Tibial nerve (tissue), 4 donors: ENCODE measurements around the gene LMF1. TPM values are rescaled to one million over a fixed set of nuclear protein-coding genes. Genes with fewer than 3 reads are reported as not detected.

Experiments used
- DNase-seq, 2 donors: peaks; one replicate each; pipeline ENCODE4 v3.0.0-alpha.2; 2019; ENCODE audit warnings: low spot score in 2 of 2
- H3K27ac ChIP-seq, 4 donors: fragments of 200-600 bp; sonication (generic) in 3 of 4; one replicate each; pipeline ENCODE4 v1.5.1; 2017 to 2019; ENCODE audit warnings: mild to moderate bottlenecking in 1 of 4
- H3K27me3 ChIP-seq, 2 donors: fragments of 200-600 bp; sonication (generic) in 1 of 2; one replicate each; pipeline versions ENCODE4 v1.5.1 to v1.6.0; 2017 to 2019
- H3K36me3 ChIP-seq, 3 donors: fragments of 200-600 bp; sonication (generic); one replicate each; pipeline ENCODE4 v1.5.1; 2018 to 2019
- H3K4me1 ChIP-seq, 4 donors: fragments of 200-600 bp; sonication (generic) in 3 of 4; one replicate each; pipeline ENCODE4 v1.5.1; 2017 to 2019
- H3K4me3 ChIP-seq, 4 donors: fragments of 200-600 bp; sonication (generic) in 3 of 4; one replicate each; pipeline ENCODE4 v1.5.1; 2017 to 2019; ENCODE audit warnings: mild to moderate bottlenecking in 1 of 4, moderate library complexity in 1 of 4
- H3K9me3 ChIP-seq, 4 donors: fragments of 200-600 bp; sonication (generic) in 3 of 4; one replicate each; pipeline ENCODE4 v1.5.1; 2017 to 2019
- EP300 ChIP-seq, 2 donors: sonication (generic); formaldehyde crosslinking; IDR thresholded peaks; one replicate each; pipeline ENCODE4 v1.6.1; 2017; ENCODE audit warnings: antibody characterized with exemption in 2 of 2, mild to moderate bottlenecking in 1 of 2
- POLR2A ChIP-seq, 2 donors: fragments of 450-650 bp; IDR thresholded peaks; one replicate each; pipeline ENCODE4 v1.6.1; 2017; ENCODE audit warnings: antibody characterized with exemption in 2 of 2, mild to moderate bottlenecking in 2 of 2, moderate library complexity in 2 of 2
- WGBS, 2 donors: methylation state at CpG; one replicate each; pipeline ENCODE4 v1.1.5; 2018; 5-methylcytosine and 5-hydroxymethylcytosine counted together
- total RNA-seq, 4 donors: library from RNA; depleted of rRNA; stranded (reverse); fragments of >200 nt; gene quantifications; one replicate each; pipeline ENCODE4 v1.1.0, GENCODE V29; 2016
- TF ChIP-seq, protein P1 (sequence below), 5 experiments: fragments of 200-600 bp in 3 of 5; fragments of 450-650 bp in 2 of 5; sonication (generic) in 3 of 5; IDR thresholded peaks; one replicate each; pipeline ENCODE4 v1.5.1; 2016 to 2019; ENCODE audit warnings: antibody characterized with exemption in 5 of 5, mild to moderate bottlenecking in 3 of 5, moderate library complexity in 2 of 5

Gene LMF1
- total RNA-seq, 4 donors from 2014 or later, result 24.5 to 58.5 (median 31.8) TPM

DNA sequence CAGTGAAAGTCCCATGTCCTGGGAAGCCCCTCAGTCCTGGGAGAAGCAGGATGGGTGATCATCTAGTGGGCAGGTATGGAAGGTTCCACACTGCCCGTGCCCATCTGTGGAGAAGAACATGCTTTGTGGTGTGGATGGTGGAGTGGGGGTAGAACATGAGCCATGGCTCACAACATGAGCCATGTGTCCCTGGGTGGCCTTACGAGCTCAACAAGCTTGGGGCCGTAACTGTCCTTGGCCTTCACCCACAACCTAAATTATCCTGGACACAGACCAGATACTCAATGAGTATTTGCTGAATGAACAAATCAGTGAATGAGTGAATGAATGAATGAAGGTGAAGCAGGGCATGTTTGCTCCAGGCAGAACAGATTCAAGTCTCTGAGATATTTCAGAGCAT, 24.3 kb upstream of the LMF1 start:
- peaks cover 0 to 32% (median 5%) of the 10 kb centered on the region in 4 donors for H3K9me3 ChIP-seq
- TF ChIP-seq POLR2A (IDR thresholded peaks at IDR 0.05), result no peak
- TF ChIP-seq EP300 (IDR thresholded peaks at IDR 0.05), result no peak
- TF ChIP-seq, protein P1, sequence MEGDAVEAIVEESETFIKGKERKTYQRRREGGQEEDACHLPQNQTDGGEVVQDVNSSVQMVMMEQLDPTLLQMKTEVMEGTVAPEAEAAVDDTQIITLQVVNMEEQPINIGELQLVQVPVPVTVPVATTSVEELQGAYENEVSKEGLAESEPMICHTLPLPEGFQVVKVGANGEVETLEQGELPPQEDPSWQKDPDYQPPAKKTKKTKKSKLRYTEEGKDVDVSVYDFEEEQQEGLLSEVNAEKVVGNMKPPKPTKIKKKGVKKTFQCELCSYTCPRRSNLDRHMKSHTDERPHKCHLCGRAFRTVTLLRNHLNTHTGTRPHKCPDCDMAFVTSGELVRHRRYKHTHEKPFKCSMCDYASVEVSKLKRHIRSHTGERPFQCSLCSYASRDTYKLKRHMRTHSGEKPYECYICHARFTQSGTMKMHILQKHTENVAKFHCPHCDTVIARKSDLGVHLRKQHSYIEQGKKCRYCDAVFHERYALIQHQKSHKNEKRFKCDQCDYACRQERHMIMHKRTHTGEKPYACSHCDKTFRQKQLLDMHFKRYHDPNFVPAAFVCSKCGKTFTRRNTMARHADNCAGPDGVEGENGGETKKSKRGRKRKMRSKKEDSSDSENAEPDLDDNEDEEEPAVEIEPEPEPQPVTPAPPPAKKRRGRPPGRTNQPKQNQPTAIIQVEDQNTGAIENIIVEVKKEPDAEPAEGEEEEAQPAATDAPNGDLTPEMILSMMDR (IDR thresholded peaks at IDR 0.05), result no peak
- no peak overlapping the region for H3K4me3 ChIP-seq
- DNase-seq, result no peak
- 87 to 92% methylated on average over 3 of the region's 3 CpGs for WGBS, 2 donors
- peaks cover 0 to 12% (median 0%) of the 10 kb centered on the region in 3 donors for H3K36me3 ChIP-seq
- peaks cover 0 to 25% (median 4%) of the 10 kb centered on the region in 4 donors for H3K4me1 ChIP-seq
- peaks cover 0 to 26% of the 10 kb centered on the region in 2 donors for H3K27me3 ChIP-seq
- no peak overlapping the region for H3K27ac ChIP-seq

DNA sequence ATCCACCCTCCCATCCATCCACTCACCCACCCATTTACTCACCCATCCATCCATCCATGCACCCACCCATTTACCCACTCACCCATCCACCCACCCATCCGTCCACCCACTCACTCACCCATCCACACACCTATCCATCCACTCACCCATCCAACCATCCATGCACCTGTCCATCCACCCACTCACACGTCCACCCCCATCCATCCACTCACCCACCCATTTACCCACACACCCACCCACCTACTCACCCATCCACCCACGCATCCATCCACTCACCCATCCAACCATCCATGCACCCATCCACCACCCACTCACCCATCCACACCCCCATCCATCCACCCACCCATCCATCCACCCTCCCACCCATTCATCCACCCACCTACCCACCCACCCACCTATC, 22.9 kb upstream of the LMF1 start:
- Histone ChIP-seq H3K9me3 (peaks cover 0 to 32% (median 5%) of the 10 kb centered on the region in 4 donors), H3K4me3 (no peak overlapping the region), H3K27me3 (peaks cover 0 to 24% of the 10 kb centered on the region in 2 donors), H3K4me1 (peaks cover 0 to 39% (median 4%) of the 10 kb centered on the region in 4 donors), H3K27ac (no peak overlapping the region), H3K36me3 (peaks cover 0 to 12% (median 0%) of the 10 kb centered on the region in 3 donors)
- TF ChIP-seq POLR2A (IDR thresholded peaks at IDR 0.05) (no peak), EP300 (IDR thresholded peaks at IDR 0.05) (no peak)
- TF ChIP-seq, protein P1 (IDR thresholded peaks at IDR 0.05), result no peak
- no peak for DNase-seq
- 88% methylated on average over 3 of the region's 3 CpGs for WGBS, 2 donors

DNA sequence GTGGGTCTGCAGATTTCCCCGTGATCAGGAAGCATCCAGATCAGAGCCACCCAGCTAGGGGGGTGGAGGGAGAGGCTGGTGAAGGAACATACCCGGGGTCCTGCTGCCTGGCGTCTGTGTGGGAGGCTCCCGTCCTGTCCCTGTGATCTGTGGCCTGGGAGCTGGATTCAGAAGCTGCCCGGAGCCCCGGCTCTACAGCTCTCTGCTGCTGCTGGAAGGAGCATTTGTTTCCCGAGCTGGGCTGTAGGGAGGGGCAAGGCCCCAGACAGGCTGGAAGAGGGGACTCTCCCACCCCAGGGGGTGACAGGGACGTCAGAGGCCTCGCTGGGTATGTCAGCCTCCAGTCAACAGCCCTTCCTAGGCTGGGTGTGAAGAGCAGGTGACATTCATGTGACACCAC, 21.0 kb upstream of the LMF1 start:
- Histone ChIP-seq H3K27ac (peak overlapping the region in 2 of 4 donors; percentile 72 to 88), H3K4me1 (peaks cover 0 to 52% (median 15%) of the 10 kb centered on the region in 4 donors), H3K9me3 (peaks cover 0 to 26% (median 5%) of the 10 kb centered on the region in 4 donors), H3K27me3 (peaks cover 0 to 15% of the 10 kb centered on the region in 2 donors), H3K36me3 (peaks cover 0 to 12% (median 0%) of the 10 kb centered on the region in 3 donors), H3K4me3 (no peak overlapping the region)
- DNase-seq, result no peak
- WGBS, 2 donors, result 15 to 50% methylated on average over 6 to 7 of the region's 9 CpGs
- TF ChIP-seq, protein P1 (IDR thresholded peaks at IDR 0.05), result no peak
- no peak for TF ChIP-seq POLR2A (IDR thresholded peaks at IDR 0.05)
- TF ChIP-seq EP300 (IDR thresholded peaks at IDR 0.05), result no peak

DNA sequence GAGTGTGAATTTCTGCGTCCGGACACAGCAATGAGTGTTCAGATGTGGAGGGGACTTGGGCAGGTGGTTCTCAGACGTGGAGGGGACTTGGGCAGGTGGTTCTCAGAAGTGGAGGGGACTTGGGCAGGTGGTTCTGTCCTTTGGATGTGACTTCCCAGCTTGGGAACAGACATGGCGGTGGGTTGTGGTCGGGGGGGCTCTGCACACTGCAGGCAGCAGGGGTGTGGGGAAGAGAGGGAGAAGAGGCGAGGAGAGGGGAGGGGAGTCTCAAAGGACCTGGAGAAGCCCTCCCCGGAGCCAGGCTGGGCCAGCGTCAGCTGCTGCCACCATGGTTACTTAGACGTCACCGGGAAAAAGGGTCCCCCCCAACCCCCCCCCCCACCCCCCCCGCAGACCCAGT, 20.6 kb upstream of the LMF1 start:
- peaks cover 0 to 56% (median 16%) of the 10 kb centered on the region in 4 donors for H3K4me1 ChIP-seq
- H3K4me3 ChIP-seq, result peak overlapping the region in 1 of 4 donors; percentile 16
- TF ChIP-seq POLR2A (IDR thresholded peaks at IDR 0.05) (no peak), EP300 (IDR thresholded peaks at IDR 0.05) (no peak)
- TF ChIP-seq, protein P1 (IDR thresholded peaks at IDR 0.05), result no peak
- WGBS, 2 donors, result 33 to 61% methylated on average over 11 of the region's 11 CpGs
- no peak for DNase-seq
- H3K9me3 ChIP-seq, result peaks cover 0 to 21% (median 5%) of the 10 kb centered on the region in 4 donors
- H3K36me3 ChIP-seq, result peaks cover 0 to 11% (median 0%) of the 10 kb centered on the region in 3 donors
- peak overlapping the region in 2 of 4 donors; percentile 72 to 88 for H3K27ac ChIP-seq
- peaks cover 0 to 11% of the 10 kb centered on the region in 2 donors for H3K27me3 ChIP-seq

DNA sequence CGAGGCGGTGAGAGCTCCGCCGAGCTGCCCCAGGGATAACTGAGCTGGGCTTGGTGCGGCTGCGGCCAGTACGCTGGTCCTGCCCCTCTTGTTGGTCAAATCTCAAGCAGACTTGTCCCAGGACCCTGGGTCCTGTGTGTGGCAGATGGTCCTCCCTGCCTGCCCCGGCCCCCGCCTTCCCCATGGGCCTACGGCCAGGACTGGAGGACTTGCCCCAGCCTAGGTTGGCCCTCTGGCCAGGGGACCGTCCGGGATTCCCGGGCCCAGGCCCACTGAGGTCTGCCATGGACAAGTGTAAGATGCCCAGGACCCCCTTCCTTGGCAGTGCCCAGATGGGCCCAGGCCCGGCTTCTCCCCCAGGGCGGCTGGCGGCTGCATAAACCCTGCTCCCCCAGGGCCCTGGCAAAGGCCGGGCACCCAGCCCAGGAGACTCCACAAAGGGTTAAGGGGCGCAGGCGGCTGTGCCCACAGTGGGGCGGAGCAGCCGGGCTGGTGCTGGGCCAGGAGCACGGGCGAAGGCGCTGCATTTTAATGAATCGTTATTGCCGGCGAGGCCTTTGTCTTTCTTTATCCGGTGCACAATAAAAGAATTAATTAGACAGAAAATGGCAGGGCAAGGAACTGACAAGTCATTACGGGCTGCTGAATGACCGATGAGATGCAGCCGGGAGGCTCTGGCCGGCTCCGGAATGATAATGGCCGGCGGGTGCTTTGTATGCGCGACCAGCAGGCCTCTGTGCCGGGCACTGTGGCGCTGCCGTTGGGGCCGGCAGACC, 19.9 kb upstream of the LMF1 start:
- DNase-seq, result no peak
- Histone ChIP-seq H3K4me3 (peak overlapping the region in 1 of 4 donors; percentile 16), H3K4me1 (peaks cover 0 to 63% (median 19%) of the 10 kb centered on the region in 4 donors), H3K36me3 (peaks cover 0 to 5% (median 0%) of the 10 kb centered on the region in 3 donors), H3K9me3 (peaks cover 0 to 15% (median 4%) of the 10 kb centered on the region in 4 donors), H3K27me3 (peaks cover 0 to 7% of the 10 kb centered on the region in 2 donors), H3K27ac (peak overlapping the region in 2 of 4 donors; percentile 72 to 88)
- TF ChIP-seq POLR2A (IDR thresholded peaks at IDR 0.05) (no peak), EP300 (IDR thresholded peaks at IDR 0.05) (no peak)
- TF ChIP-seq, protein P1 (IDR thresholded peaks at IDR 0.05), result no peak
- 55 to 62% methylated on average over 27 to 34 of the region's 41 CpGs for WGBS, 2 donors
